ENCODE results near the gene SPDL1. TPM values are rescaled to one million over a fixed set of nuclear protein-coding genes. Genes with fewer than 3 reads are reported as not detected.

The SPDL1 gene
- total and polyA plus RNA-seq, 8 donors, result 2.0 to 4.8 (median 2.7) TPM

DNA sequence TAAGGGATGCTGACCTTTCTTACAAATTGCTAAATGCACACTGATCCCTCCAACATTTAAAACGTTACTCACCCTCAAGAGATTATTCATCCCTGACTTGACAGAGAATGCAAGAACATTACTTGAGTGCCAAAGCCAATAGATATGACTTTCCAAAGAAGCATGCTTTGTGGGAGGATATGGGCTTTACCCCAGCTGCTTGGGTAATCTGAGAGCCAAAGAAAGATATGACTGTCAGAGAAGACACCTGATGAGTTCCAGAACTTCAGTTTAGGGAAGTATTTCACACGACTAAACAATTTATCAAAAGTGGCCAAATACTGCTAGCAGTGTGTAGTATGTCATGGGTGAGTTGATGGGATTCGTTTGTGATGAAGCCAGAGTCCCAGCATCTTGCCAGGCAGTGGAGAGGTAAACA lies 7.4 kb upstream of the SPDL1 start:
- Histone ChIP-seq H3K4me1 (peaks cover 0 to 4% (median 0%) of the 10 kb centered on the region in 3 donors), H3K27ac (no peak overlapping the region), H3K4me3 (no peak overlapping the region), H3K27me3 (no peaks in the 10 kb centered on the region), H3K36me3 (no peaks in the 10 kb centered on the region), H3K9me3 (no peaks in the 10 kb centered on the region)
- 19 to 29% methylated on average over 3 of the region's 3 CpGs for WGBS, 2 donors
- TF ChIP-seq, protein P1, sequence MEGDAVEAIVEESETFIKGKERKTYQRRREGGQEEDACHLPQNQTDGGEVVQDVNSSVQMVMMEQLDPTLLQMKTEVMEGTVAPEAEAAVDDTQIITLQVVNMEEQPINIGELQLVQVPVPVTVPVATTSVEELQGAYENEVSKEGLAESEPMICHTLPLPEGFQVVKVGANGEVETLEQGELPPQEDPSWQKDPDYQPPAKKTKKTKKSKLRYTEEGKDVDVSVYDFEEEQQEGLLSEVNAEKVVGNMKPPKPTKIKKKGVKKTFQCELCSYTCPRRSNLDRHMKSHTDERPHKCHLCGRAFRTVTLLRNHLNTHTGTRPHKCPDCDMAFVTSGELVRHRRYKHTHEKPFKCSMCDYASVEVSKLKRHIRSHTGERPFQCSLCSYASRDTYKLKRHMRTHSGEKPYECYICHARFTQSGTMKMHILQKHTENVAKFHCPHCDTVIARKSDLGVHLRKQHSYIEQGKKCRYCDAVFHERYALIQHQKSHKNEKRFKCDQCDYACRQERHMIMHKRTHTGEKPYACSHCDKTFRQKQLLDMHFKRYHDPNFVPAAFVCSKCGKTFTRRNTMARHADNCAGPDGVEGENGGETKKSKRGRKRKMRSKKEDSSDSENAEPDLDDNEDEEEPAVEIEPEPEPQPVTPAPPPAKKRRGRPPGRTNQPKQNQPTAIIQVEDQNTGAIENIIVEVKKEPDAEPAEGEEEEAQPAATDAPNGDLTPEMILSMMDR (IDR thresholded peaks at IDR 0.05), result no peak
- peak in 3 of 4 donors; percentile 17 to 33 (median 20) for ATAC-seq
- intact Hi-C loops (cut with DNase I), result no loop called here
- FAIRE-seq, result no peak
- DNase-seq, result no peak

DNA sequence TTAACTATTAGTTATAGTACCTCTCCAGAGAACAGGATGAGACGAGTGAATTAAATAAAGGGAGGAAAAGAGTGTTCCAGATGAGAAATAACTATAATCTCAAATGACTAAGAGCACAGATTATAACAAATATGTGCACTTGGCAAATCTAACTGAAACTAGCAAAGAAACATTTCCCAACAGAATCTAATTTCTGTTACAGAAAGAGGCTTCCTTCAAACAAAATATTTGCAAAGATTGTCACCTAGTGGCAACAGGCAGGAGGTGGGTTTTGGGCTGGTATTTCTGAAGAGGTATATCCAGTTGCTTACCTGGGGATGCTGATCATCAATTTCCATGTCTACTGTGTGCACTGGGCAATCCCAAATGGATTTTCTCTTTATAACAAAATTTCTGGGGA lies 5.6 kb upstream of the SPDL1 start:
- Histone ChIP-seq H3K9me3 (no peaks in the 10 kb centered on the region), H3K4me3 (no peak overlapping the region), H3K36me3 (no peaks in the 10 kb centered on the region), H3K4me1 (peaks cover 0 to 6% (median 2%) of the 10 kb centered on the region in 3 donors), H3K27ac (no peak overlapping the region), H3K27me3 (no peaks in the 10 kb centered on the region)
- ATAC-seq (no peak), FAIRE-seq (no peak), DNase-seq (no peak)
- intact Hi-C loops (cut with DNase I), result no loop called here
- TF ChIP-seq, protein P1 (IDR thresholded peaks at IDR 0.05), result no peak
- WGBS, 2 donors, result 38 to 40% methylated on average over 1 of the region's 1 CpG

DNA sequence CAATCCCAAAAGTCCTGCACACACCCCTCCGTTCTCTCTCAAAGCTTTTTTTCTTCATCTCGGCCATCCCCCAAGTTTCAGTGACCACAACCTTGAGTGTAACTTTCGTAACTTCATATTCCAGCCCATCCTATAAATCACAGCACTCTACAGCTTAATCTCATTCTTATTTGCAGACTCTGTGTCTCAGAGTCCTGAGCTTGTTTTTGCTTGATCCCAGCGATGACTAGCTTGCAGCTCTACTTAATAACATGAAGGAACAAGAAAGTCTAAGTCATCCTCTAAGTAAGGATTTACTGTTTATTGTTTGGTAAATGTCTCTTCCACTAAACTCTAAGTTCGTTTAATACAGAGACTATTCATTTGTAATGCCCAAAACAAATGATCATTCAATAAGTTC lies 2.6 kb upstream of the SPDL1 start:
- no peaks in the 10 kb centered on the region for H3K9me3 ChIP-seq
- WGBS, 2 donors, result 62 to 71% methylated on average over 5 of the region's 5 CpGs
- H3K27ac ChIP-seq, result no peak overlapping the region
- H3K4me1 ChIP-seq, result peaks cover 0 to 3% (median 2%) of the 10 kb centered on the region in 3 donors
- DNase-seq (no peak), FAIRE-seq (no peak), ATAC-seq (no peak)
- TF ChIP-seq, protein P1 (IDR thresholded peaks at IDR 0.05), result no peak
- H3K4me3 ChIP-seq, result no peak overlapping the region
- H3K27me3 ChIP-seq, result no peaks in the 10 kb centered on the region
- H3K36me3 ChIP-seq, result no peaks in the 10 kb centered on the region
- intact Hi-C loops (cut with DNase I), result no loop called here

DNA sequence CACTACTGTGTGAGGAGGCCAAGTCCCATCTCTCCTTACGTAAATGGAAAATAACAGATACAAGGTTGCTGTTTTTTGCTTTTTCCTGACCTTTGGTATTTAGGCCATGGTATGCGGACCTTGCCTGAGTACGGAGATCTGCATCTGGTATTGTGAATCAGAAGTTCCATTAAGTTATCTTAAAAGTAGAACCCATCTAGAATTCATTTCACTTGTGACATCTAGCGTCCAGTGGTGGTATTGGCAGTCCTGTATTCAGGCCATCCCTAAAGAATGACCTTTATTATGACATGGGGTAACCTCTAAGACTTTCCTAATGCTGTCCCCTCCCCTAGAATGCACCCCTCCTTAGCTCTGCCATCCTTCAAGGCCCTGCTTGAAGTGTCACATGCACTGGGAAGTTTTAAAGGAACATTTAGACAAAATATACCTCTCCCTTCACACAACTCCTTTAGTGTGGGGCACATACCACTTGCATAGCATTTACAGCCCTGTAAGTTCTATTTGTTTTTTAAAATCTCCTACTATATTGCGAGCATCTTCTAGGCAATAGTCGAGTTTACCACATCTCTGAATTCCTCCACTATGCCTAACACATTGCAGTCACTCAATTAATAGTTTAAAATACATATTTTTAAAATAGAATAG lies 1.9 kb upstream of the SPDL1 start:
- Histone ChIP-seq H3K9me3 (no peaks in the 10 kb centered on the region), H3K4me3 (no peak overlapping the region), H3K27me3 (no peaks in the 10 kb centered on the region), H3K36me3 (no peaks in the 10 kb centered on the region), H3K4me1 (peaks cover 0 to 3% (median 2%) of the 10 kb centered on the region in 3 donors), H3K27ac (no peak overlapping the region)
- DNase-seq (peak in 3 of 6 donors; percentile 26 to 58 (median 43)), ATAC-seq (peak; percentile 37 to 65 (median 60)), FAIRE-seq (no peak)
- WGBS, 2 donors, result 12 to 16% methylated on average over 6 of the region's 6 CpGs
- TF ChIP-seq, protein P1 (IDR thresholded peaks at IDR 0.05), result peak; percentile 63 to 81 (median 74)
- intact Hi-C loops (cut with DNase I), result no loop called here

DNA sequence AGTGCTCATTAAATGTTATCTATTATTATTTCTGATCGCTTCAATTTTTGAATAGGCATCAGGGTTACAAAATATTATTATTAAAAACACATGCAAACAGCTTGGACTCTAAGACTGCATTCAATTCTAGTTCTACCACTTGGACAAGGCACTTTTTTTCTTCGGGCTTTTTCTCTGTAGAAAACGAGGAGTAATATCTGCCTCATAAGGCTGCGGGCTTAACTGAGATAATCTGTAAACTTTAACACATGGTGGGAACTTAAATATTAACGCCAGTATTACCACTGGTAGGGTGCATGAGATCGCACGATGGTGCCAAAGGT lies 511 bp upstream of the SPDL1 start:
- H3K9me3 ChIP-seq, result no peaks in the 10 kb centered on the region
- DNase-seq (no peak), FAIRE-seq (no peak), ATAC-seq (peak in 2 of 4 donors; percentile 32 to 50)
- TF ChIP-seq, protein P1 (IDR thresholded peaks at IDR 0.05), result no peak
- intact Hi-C loops (cut with DNase I), result no loop called here
- WGBS, 2 donors, result 2% methylated on average over 7 of the region's 7 CpGs
- H3K4me1 ChIP-seq, result peaks cover 0 to 3% (median 2%) of the 10 kb centered on the region in 3 donors
- no peaks in the 10 kb centered on the region for H3K27me3 ChIP-seq
- H3K4me3 ChIP-seq, result peak overlapping the region; percentile 52 to 72 (median 68)
- H3K36me3 ChIP-seq, result no peaks in the 10 kb centered on the region
- H3K27ac ChIP-seq, result peak overlapping the region in 3 of 4 donors; percentile 1 to 77 (median 53)
